Measurements from ENCODE around the gene JAZF1. TPM values are rescaled to one million over a fixed set of nuclear protein-coding genes. Genes with fewer than 3 reads are reported as not detected.

The JAZF1 gene
- total and polyA plus RNA-seq, 2 of the 4 experiments (the other 2 are of a cell fraction), result 8.4 to 10.5 TPM

DNA sequence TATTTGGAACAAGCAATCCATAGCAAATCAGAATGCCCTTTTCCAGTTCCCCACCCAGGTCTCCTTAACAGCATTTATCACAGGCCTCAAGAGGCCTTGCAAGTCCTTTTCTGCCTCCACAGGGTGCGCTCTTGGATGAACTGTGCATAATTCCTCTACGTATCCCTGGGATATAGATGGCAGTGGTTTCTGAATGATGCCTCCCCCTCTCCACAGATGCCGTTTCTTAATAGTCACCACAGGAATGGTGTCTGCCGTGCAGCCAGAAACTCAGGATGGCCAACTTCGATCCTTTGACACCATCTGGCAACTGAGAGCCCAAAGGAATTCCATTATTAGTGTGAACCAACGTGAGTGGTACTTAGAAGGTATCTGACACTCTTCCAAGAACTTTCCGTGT is 43.1 kb downstream of the JAZF1 start:
- Histone ChIP-seq H3K9me1 (ENCODE audit: insufficient read depth, low read length) (peaks cover 17% of the 10 kb centered on the region), H3K14ac (replicated peaks; ENCODE audit: low read depth, low read length) (no peak overlapping the region), H2BK5ac (ENCODE audit: low read depth, low read length, poor library complexity, severe bottlenecking) (no peak overlapping the region), H3K4ac (ENCODE audit: low read depth, low read length) (0 out of 2 replicates have a peak overlapping the region, but pooled peaks have one; percentile 17), H3K79me1 (ENCODE audit: low read depth in 1 of 2, low read length in 2 of 2) (peaks cover 39 to 72% of the 10 kb centered on the region in 2 experiments), H3K4me1 (ENCODE audit: control insufficient read depth, insufficient read depth, low read length) (peaks cover 10% of the 10 kb centered on the region), H3K56ac (ENCODE audit: extremely low read depth, insufficient read depth, low read length) (no peak overlapping the region), H2BK15ac (ENCODE audit: low read depth, low read length) (no peak overlapping the region), H4K20me1 (ENCODE audit: insufficient read depth, low read length) (peaks cover 13% of the 10 kb centered on the region; the same call in 1 of the 2 replicates), H2AK9ac (replicated peaks; ENCODE audit: low read depth, low read length, poor library complexity) (no peak overlapping the region), H3K36me3 (ENCODE audit: control insufficient read depth, insufficient read depth, low read length) (peaks cover 6% of the 10 kb centered on the region), H3K18ac (ENCODE audit: low read depth, low read length) (no peak overlapping the region), H3K9me3 (ENCODE audit: control insufficient read depth, insufficient read depth, low read length) (no peaks in the 10 kb centered on the region), H3K9ac (ENCODE audit: low read depth, low read length) (no peak overlapping the region), H2AFZ (replicated peaks; ENCODE audit: low read length, poor library complexity) (no peak overlapping the region), H3K27me3 (ENCODE audit: control insufficient read depth, insufficient read depth, low read length) (no peaks in the 10 kb centered on the region), H3K23ac (ENCODE audit: low read depth, low read length) (no peak overlapping the region), H4K8ac (ENCODE audit: low read depth in 2 of 2, low read length in 2 of 2) (no peak overlapping the region), H4K5ac (ENCODE audit: low read depth, low read length) (no peak overlapping the region), H4K91ac (ENCODE audit: insufficient read depth, low read depth, low read length) (no peak overlapping the region), H3K4me3 (ENCODE audit: insufficient read depth, low read depth, low read length) (no peak overlapping the region), H2BK20ac (ENCODE audit: low read depth, low read length) (no peak overlapping the region), H3K27ac (ENCODE audit: insufficient read depth, low read length) (no peak overlapping the region), H3K4me2 (ENCODE audit: low read depth, low read length) (no peak overlapping the region), H2AK5ac (ENCODE audit: low read depth, low read length) (no peak overlapping the region), H2BK120ac (ENCODE audit: low read depth, low read length) (no peak overlapping the region)
- no TSS peak for BruUV-seq (replicated peaks)
- ChIA-PET POLR2A (ENCODE audit: unreplicated experiment) (no interaction called here), CTCF (no interaction called here)
- no CpG with 5 or more reads among the region's 7 CpGs for WGBS, 2 experiments (ENCODE audit: extremely low coverage in 2 of 2, insufficient read length in 1 of 2)
- DNase-seq (no peak), ATAC-seq (ENCODE audit: low read depth) (no peak)
- intact Hi-C loops (cut with micrococcal nuclease) (no loop called here), in situ Hi-C loops (cut with MboI; ENCODE audit: low sequenced_read_pairs) (no loop called here), dilution Hi-C loops (cut with HindIII; ENCODE audit: low sequenced_read_pairs, unreplicated experiment) (no loop called here)
- TF ChIP-seq, protein P1, sequence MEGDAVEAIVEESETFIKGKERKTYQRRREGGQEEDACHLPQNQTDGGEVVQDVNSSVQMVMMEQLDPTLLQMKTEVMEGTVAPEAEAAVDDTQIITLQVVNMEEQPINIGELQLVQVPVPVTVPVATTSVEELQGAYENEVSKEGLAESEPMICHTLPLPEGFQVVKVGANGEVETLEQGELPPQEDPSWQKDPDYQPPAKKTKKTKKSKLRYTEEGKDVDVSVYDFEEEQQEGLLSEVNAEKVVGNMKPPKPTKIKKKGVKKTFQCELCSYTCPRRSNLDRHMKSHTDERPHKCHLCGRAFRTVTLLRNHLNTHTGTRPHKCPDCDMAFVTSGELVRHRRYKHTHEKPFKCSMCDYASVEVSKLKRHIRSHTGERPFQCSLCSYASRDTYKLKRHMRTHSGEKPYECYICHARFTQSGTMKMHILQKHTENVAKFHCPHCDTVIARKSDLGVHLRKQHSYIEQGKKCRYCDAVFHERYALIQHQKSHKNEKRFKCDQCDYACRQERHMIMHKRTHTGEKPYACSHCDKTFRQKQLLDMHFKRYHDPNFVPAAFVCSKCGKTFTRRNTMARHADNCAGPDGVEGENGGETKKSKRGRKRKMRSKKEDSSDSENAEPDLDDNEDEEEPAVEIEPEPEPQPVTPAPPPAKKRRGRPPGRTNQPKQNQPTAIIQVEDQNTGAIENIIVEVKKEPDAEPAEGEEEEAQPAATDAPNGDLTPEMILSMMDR (conservative IDR thresholded peaks at IDR 0.05; ENCODE audit: low read depth, low read length), result no peak
- TF ChIP-seq BHLHE40 (IDR thresholded peaks at IDR 0.05; ENCODE audit: low read depth, low read length), result no peak
- TF ChIP-seq CHD1 (IDR thresholded peaks at IDR 0.05; ENCODE audit: low read depth, low read length), result no peak
- no peak for TF ChIP-seq RCOR1 (IDR thresholded peaks at IDR 0.05; ENCODE audit: insufficient replicate concordance, low read length)
- TF ChIP-seq NFE2L2 (IDR thresholded peaks at IDR 0.05; ENCODE audit: low read depth, low read length), result no peak
- no peak for TF ChIP-seq SMC3 (IDR thresholded peaks at IDR 0.05; ENCODE audit: low read depth, low read length)
- TF ChIP-seq FOS (IDR thresholded peaks at IDR 0.05; ENCODE audit: low read depth, low read length), result no peak
- TF ChIP-seq POLR2A (IDR thresholded peaks at IDR 0.05; ENCODE audit: low read depth, low read length), result no peak
- TF ChIP-seq, protein P2, sequence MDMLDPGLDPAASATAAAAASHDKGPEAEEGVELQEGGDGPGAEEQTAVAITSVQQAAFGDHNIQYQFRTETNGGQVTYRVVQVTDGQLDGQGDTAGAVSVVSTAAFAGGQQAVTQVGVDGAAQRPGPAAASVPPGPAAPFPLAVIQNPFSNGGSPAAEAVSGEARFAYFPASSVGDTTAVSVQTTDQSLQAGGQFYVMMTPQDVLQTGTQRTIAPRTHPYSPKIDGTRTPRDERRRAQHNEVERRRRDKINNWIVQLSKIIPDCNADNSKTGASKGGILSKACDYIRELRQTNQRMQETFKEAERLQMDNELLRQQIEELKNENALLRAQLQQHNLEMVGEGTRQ (IDR thresholded peaks at IDR 0.05; ENCODE audit: low read depth, low read length), result no peak
- no peak for TF ChIP-seq MXI1 (IDR thresholded peaks at IDR 0.05; ENCODE audit: borderline replicate concordance, low read depth, low read length)
- TF ChIP-seq RFX5 (IDR thresholded peaks at IDR 0.05; ENCODE audit: low read depth, low read length), result no peak
- TF ChIP-seq MAFK (IDR thresholded peaks at IDR 0.05; ENCODE audit: low read depth, low read length), result no peak
- TF ChIP-seq CEBPB (IDR thresholded peaks at IDR 0.05; ENCODE audit: low read depth, low read length), result no peak
- no peak for TF ChIP-seq RAD21 (IDR thresholded peaks at IDR 0.05; ENCODE audit: low read length)
- TF ChIP-seq MAZ (IDR thresholded peaks at IDR 0.05; ENCODE audit: borderline replicate concordance, low read depth, low read length), result no peak
- TF ChIP-seq, protein P3, sequence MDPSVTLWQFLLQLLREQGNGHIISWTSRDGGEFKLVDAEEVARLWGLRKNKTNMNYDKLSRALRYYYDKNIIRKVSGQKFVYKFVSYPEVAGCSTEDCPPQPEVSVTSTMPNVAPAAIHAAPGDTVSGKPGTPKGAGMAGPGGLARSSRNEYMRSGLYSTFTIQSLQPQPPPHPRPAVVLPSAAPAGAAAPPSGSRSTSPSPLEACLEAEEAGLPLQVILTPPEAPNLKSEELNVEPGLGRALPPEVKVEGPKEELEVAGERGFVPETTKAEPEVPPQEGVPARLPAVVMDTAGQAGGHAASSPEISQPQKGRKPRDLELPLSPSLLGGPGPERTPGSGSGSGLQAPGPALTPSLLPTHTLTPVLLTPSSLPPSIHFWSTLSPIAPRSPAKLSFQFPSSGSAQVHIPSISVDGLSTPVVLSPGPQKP (IDR thresholded peaks at IDR 0.05; ENCODE audit: borderline replicate concordance, low read depth, low read length), result no peak

All from IMR-90 (cell line).